Activated T-helper 1 cell treated with Interleukin-2 at 50 U/mL for 16 hours (primary cell): ENCODE measurements around the gene FGF14.
"Not testable (repeated sequence)": the region's sequence is repeated elsewhere in the genome, so short reads cannot be mapped to it uniquely, and the experiment has no call there.

ENCODE experiments used
- DNase-seq: peaks from one replicate; pipeline ENCODE4 v3.0.0-alpha.2; 2020; ENCODE audit warnings: low read depth

Gene FGF14

DNA sequence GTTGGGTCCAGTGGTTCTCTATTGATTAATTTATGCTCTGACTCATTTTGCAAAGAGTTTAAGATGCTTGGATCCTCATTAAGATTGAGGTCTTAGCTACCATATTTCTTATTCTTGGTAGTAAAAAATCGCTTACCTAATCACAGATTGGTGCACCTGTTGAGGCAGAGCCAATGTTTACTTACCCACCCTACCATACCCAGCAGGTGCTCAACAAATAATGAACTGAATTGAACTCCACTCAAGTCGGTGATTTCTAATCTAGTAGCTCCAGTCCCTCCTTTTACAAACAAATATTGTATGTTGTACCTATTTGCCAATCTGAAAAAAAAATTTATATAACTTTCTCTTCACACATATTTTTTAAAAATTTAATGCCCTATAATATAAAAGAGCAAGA lies 361.0 kb downstream of the FGF14 start:
- no peak for DNase-seq

DNA sequence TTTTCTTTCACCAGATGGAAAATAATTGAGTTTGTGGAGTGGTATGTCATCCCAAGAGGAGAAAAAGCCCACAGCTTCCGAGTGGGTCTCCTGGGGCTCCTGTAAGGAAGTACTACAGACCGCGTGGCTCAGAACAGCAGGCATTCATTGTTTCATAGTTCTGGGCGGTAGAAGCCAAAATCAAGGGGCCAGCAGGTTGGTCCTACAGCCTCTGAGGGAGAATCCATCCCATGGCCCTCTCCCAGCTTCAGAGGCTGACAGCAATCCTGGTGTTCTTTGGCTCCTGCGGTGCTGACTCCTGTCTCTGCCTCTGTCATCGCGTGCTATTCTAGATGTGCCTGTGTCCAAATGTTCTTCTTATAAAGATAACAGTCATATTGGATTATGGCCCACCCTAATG lies 362.6 kb downstream of the FGF14 start:
- no peak for DNase-seq

DNA sequence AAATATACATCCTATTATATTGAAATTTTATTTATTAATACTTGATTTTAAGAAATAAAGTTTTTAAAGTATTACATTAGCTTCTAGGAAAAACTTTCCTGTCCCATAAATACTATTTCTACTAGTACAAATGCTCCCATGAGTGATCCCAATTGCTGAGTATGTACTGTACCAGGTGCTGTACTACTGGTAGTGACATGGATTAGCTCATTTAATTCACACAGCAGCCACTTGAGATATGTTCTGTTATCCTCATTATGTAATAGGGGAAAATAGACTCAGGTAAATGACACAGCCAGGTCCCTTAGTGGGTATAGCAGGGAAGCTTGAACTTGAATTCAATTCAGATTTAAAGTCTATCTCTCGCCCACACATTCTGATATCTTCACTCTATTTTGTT lies 363.1 kb downstream of the FGF14 start:
- no peak for DNase-seq

DNA sequence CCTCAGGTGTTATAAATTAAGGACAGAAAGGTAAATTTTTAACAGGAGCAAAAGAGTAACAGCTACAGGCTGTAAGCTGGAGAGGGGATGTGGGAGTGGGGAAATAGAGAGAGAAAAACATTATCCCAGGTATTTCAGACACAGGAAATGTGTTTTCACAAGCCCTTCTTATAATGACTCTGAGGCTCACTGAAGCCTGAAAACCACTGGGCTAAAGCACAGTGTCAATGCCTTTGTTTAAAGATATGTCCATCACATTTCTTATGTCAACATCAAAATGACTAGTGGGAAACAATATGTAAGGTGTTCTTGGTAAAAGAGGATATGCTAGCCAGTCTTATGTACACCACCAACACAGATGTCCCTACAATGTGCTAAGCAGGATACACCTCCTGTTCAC lies 365.9 kb downstream of the FGF14 start:
- DNase-seq: no peak

DNA sequence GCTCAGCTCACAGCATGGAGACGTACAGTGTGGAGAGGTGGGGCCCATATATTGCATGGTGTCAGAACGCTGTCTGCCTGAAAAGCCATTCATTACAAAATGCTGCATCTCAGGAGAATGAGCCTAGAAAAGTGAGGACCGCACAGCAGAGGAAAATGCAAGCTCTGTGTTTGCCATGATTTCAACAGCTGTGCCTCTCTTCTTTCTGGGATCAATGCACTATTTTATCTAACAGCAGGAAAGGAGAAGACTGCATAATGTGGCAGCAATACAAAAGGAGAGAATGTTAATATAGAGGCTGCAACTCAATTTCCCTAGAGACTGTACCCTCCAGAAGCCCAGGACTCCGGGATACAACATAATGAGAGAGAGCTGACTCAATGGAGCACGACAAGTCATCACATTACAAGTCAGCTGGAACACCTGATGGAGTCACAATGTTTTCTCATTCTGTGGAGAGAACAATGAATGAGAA lies 368.0 kb downstream of the FGF14 start:
- no peak for DNase-seq

DNA sequence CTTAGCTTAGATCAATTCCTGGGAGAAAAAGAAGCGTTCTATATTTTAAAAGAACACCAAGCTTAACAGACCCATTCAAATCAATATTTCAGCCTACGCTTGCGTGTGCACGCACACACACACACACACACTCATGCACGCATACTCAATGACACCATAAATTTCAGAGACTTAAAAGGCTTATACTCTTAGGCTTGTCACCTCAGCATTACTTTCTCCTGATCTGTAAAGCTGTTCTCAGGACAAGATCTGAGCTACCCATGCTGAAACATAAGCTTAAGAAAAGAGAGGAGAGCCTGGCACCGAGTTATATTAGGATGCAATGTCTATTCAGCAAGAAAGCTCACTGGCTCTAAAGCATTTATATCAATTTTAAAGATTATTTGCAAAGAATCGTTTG lies 368.5 kb downstream of the FGF14 start:
- no peak for DNase-seq

DNA sequence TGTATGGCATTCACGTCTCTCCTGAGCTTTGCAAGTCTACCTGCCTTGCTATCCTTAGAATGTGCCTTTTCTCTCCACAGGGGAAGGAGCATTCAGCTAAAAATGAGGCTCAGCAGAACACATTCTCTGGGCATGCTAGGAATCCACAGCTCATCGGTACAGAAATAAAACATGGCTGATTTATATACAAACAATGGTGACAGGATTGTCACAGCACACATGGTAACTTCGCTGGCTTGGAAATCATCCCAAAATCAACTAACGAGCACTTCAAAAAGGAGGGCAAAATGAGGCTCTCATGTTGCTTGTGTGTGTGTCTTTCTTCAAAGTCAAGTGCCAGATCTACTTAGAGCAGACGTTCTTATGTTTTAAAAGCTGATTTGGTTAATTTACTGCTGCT lies 373.0 kb downstream of the FGF14 start:
- no peak for DNase-seq

DNA sequence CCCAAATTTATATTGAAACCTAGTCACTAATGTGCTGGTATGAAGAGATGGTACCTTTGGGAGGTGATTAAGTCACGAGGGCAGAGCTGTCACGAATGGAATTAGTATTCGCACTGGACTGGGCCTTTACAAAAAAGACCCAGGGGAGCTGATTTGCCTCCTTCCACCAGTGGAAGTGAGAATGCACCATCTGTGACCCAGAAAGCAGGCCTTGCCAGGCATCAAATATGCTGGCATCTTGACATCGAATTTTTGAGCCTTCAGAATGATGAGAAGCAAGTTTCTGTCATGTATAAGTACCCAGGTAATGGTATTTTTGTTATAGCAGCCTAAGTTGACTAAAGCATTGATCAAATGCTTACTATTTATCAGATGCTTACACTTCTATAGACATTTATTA lies 373.6 kb downstream of the FGF14 start:
- DNase-seq: no peak

DNA sequence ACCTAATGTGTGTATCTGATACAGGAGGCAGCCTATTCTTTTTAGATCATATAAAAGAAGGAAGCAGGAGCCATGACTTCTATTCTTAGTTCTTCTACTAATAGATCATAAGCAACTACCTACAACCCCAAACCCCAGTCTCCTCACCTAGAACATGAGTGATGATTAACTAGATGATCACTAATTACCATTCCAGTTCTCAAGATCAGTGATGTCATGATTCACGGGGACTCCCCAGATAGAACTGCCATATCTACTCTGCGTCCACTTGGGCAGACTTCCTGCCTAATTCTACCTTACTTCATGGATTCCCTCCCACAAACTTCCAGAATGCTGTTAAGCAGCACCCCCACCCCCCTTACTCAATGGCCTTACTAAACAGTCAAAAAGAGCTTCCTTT lies 380.1 kb downstream of the FGF14 start:
- DNase-seq: no peak

DNA sequence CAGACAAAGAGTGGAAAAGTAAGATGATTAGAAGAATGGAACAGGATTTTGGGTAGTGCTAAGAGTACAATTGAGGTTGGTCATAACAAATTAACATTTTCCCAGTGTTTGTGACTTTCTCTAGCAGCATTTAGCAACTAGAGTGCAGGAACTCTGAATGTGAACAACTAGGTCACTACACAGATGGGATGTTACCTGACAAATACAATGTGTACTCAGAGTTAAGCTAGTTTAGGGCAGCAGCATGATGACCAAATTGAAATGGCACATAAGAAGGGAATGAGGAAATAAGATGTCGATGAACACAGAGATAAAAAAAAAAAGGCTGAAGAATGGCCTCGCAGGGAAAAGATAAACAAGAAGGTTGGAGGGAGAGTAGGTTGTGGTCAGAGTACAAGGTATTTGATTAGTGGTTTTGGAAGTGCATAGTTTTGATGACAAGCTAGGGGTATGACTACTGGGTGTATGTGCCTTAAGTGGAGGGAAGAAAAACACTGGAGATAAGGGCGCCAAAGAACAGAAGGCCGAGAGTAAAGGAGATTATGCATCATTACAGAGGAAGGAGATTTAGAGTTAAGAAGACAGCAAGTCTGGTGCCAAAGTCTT lies 381.1 kb downstream of the FGF14 start:
- no peak for DNase-seq

DNA sequence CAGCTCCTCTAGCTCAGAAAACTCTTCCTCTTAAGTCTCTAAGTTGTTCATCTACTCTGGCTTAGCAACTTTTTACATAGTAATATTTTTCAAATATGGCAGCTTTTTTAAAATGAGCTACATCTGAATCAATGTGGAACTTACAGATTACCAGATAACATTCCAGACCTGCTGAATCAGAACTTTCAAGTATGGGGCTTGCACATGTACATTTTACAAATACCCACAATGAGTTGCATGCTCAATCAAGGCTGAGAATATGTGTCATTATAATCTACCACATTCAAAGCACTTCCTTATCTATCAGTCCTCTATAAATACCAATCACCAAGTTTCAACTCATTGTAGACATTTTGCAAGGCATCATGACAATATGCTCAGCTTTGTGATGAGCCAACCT lies 383.1 kb downstream of the FGF14 start:
- no peak for DNase-seq

DNA sequence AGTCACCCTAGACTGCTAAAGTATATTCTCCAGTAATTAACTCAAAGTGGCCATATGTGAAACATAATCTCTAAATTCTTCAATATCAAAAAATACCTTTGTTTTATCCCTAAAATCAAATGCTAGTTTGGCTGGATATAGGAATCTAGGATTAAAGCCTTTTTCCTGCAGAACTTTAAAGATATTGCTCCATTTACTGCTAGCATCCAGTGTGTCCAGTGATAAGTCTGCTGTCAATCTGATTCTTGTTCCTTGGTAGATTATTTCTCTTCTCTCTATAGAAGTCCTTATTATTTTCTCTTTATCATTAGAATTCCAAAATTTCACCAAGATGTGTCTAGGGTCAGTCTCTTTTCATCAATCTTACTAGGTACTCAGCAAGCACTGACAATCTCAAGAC lies 384.6 kb downstream of the FGF14 start:
- DNase-seq: no peak

DNA sequence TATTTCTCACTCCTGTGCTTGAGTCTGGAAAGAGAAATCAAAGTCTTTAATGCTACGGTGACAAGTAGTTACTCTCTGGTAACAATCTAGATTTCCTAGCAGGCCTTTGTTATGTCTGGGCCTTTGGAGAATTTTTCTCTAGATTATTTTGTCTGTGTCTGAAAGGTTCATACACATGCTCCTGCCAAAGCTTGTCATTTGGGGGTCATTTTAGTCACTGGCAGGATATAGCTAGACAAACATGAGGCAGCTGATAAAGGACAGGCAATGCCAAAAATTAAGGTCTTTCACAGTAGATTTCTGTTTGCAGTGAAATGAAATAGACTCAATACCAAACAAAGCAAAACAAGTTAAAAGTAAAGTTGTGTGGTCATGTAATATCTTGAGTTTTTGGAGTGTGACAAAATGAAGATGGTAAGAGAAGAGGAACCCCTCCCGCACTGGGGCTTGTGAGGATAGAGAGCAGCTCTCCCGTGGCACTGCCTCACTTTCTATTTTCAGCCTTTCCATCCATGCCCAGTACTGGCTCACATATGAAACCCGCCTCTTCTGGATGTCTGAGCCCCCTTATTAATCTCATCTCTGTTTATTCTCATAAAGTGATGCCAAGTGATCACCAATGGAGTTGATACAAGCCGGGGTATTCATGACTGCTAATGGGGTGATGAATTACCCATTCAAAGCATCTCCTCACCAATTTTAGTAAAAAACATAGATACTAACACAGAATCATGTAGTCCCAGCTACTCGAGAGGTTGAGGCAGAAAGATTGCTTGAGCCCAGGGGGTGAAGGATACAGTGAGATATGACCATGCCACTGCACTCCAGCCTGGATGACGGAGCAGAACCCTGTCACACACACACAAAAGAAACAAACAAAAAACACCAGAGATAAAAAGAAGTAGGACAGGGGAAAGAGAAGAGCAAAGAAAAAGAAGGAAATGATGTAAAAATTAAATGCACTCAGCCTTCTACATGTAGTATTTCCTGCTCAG lies 389.3 kb downstream of the FGF14 start:
- DNase-seq: no peak

DNA sequence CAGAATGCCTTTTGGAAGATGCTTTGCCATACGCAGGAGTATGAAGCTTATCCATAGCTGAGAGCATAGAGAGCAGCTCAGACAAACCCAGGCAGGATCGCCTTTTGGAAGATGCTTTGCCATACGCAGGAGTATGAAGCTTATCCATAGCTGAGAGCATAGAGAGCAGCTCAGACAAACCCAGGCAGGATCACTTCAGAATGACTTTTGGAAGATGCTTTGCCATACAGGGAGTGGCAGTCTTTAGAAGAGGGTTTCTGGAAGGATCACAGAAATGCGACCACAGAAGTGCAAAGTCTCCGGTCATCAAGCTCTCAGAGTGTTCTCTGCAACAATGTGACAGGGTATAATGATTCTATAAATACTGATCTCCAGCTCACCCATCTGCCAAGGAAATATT lies 390.4 kb downstream of the FGF14 start:
- not testable (repeated sequence) for DNase-seq

DNA sequence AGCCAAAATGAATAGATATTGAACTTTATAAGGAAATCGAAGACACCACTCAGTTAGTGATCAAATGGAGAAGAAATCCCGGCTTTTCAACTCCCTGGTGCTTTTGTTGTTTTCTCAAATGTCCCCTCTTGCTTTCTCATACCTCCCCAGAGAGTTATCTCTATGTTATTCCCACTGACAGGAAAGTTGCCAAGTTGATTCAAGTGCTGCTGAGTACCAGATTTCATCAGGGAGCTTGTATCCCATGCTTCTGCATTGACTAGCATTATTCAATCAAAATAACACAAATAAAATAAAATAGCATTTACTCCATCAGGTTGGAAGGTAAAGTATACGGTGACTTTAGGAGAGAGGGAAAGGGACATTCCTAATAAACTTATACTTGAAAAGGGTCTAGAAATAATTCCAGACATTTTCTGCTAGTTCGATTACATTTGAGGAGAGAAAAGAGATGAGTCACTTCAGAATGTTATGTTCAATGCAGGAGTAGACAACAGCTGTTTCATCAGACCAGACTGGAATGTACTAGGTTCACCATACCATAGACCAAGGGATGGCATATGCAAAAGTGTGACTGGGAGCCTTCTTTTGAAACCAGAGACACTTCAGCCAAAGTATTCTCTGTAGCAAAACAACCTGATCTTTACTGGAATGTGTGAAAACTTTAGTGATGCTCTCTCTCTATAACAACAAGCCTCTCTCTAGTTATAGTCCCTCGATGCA lies 397.8 kb downstream of the FGF14 start:
- no peak for DNase-seq

DNA sequence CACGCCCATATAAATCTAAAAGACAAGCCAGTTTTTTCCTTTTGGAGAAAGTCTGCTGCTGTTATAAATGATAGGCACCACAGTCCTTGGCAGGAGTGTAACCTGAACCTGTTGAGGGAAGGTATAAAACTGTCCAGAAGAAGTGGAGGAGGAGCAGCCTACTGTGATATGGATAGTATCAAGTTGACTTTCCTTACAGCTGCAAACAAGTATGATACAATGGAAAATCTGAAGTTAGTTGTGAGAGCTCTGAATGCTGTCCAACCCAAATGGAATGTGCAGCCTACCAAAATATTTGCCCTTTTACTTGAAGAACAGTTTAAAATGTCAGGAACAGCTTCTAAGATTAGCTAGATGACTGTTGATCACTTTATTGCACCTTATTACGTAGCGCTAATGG lies 399.6 kb downstream of the FGF14 start:
- no peak for DNase-seq

DNA sequence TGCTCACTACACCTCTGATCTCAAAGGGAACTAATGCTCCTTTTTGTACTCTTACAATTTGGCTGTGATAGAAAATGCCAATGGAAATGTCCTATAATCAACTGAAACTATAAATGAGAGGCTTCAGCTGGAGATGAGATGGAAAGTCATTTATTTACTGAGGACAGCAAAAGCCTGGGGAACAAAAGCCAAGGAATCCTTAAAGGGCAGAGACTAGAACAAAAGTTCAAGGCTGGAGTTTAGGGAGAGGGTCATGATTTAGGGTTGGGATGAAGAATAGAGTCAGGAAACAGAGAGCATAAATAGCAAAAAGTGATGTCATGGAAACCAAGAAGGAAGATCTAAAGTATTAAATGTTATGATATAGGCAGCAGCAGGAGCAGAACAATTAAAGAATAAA lies 401.1 kb downstream of the FGF14 start:
- no peak for DNase-seq

DNA sequence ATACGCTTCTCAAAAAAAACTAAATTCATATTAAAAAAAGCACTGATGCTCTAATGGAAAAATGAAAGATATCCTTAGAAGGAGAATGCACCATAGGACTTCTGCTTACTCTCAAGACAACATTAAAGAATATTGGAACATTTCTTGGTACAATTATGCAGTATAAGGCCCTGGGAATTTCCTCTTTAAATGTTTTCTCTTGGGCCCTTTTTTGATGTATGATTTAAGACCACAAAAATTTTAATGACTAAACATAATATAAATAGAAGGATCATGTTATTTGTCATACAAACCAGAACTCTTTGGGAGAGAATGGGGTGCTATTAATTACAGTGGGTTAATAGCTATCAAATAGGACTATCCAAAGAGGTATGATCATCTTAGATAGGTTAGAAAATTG lies 403.7 kb downstream of the FGF14 start:
- DNase-seq: no peak

DNA sequence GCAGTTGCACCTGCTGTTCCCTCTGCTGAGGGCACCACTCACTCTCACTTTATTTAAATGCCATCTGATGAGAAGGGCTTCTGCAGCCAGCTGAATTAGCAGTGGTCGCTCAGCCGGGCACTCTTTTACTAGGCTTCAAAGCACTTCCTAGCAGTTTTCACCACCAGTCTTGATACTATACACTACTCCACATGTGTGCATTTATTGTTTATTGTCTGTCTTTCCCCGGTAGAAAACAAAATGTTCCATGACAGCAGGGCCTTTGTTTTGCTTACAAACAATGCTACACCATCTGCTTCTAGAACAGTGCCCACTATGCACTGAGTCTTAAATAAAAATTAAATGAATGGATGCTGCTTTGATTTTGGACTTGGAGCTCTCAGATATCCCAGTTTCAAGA lies 404.9 kb downstream of the FGF14 start:
- no peak for DNase-seq

DNA sequence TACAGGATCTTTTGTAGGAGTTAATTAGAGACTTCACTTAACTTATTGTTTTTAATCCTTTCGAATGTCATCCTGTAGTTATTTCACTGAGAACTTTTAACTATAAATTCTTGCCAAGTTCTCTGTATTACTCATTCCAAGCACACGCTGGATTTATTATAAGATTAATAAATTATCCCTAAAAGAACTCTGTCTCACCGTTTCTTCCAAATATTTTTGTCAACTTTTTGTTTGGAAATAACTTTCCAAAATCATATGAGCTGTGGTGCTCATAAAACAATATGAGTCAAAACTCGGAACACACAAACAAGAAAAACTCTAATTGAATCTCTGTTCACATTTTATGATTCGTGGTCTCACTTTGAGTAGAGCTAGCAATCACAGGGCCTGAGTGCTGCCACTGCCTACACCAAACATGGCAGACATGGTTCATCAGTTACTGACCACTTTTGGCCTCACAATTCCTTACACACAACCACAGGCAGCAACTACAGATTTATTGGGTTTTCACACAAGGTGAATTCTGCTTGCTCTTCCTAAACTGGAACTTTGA lies 412.0 kb downstream of the FGF14 start:
- DNase-seq: no peak

DNA sequence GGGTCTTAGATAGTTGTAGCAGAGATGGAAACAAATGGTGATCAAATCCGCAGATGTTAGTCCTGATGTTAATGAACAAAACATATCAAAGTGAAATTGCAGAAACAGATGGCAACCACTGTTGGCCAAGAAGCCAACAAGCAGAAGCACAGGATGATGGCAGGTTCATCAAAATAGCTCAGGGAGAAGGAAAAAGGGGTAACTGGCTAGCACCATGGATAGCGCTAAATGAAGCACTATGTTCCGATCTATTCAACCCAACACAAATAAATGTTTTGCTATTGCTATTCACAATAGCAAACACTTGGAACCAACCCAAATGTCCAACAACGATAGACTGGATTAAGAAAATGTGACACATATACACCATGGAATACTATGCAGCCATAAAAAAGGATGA lies 413.7 kb downstream of the FGF14 start:
- no peak for DNase-seq

DNA sequence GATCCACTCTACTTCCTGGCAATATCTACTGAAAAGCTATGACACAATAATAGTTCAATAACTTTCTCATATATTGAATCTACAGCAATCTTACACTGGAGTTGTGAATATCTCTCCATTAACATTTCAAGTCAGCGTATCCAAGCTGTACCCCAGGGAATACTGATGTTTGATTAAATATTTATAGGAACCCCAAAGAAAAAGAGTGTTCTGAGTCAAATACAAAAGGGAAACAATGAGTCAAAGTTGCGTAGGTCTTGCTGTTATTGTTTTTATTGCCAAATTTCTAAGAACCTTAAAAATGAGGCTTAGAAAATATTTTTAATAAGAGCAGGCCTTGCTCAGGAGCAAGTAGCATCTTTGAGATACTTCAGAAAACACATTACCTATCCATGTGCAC lies 415.5 kb downstream of the FGF14 start:
- DNase-seq: no peak

DNA sequence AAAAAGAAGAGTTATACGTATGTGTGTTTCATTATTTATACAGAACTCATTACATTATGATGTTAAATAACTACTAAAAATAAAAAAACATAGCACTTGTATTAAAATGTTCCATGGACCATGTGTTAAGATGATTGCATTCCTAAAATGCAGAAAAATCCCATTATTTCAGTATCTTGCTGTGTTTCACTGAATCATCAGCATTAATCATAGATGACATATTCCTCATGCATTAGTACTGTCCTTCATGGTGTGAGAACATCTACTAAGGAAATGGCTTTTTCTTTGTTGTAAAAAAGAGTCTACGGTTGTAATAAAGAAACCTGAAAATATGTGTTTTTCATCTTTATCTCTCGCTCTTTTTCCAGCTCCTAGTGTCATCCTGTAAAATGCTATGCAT lies 416.5 kb downstream of the FGF14 start:
- DNase-seq: no peak
